Measurements from ENCODE around the gene VENTX. TPM values are rescaled to one million over a fixed set of nuclear protein-coding genes. Genes with fewer than 3 reads are reported as not detected.

VENTX gene, protein sequence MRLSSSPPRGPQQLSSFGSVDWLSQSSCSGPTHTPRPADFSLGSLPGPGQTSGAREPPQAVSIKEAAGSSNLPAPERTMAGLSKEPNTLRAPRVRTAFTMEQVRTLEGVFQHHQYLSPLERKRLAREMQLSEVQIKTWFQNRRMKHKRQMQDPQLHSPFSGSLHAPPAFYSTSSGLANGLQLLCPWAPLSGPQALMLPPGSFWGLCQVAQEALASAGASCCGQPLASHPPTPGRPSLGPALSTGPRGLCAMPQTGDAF
- not detected for total RNA-seq (ENCODE audit: insufficient read depth, low replicate concordance)

DNA sequence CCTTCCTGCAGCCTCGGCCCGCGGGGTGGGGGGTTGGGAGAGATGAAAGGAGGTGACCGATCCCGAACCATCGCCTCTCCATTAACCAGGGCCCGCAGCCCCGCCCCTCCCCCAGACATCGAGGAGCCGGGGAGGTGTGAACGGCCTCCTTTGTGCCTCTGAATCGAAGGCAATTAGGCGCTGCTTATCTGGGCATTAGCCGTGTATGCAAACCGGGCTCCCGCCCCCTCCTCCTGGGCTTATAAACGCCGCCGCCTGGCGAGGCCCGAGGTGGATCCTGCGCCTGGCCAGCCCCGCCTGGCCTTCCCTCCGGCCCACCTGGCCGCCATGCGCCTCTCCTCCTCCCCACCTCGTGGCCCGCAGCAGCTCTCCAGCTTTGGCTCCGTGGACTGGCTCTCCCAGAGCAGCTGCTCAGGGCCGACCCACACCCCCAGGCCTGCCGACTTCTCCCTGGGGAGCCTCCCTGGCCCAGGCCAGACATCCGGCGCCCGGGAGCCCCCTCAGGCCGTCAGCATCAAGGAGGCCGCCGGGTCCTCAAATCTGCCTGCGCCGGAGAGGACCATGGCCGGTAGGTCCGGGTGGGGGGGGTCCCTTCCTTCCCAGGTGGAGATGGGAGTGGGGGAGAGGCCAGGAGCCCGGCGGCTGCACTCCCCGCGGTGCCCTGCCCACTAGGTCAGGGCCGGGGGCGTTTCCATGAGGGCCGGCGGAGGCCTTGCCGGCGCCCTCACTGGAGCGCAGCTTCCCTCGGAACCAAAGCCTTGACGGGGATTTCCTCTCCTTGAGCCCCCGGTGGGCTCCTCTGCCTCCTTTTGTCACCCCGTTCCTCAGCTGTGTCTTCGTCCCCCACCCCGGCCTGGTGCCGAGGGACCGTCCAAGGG lies at the start of gene VENTX:
Gene VENTX (plus strand): TSS at position 268 of the 878 bp plus-strand sequence. CDS start 60 bp downstream, at position 328.
- no peak for DNase-seq (ENCODE audit: low spot score)

DNA sequence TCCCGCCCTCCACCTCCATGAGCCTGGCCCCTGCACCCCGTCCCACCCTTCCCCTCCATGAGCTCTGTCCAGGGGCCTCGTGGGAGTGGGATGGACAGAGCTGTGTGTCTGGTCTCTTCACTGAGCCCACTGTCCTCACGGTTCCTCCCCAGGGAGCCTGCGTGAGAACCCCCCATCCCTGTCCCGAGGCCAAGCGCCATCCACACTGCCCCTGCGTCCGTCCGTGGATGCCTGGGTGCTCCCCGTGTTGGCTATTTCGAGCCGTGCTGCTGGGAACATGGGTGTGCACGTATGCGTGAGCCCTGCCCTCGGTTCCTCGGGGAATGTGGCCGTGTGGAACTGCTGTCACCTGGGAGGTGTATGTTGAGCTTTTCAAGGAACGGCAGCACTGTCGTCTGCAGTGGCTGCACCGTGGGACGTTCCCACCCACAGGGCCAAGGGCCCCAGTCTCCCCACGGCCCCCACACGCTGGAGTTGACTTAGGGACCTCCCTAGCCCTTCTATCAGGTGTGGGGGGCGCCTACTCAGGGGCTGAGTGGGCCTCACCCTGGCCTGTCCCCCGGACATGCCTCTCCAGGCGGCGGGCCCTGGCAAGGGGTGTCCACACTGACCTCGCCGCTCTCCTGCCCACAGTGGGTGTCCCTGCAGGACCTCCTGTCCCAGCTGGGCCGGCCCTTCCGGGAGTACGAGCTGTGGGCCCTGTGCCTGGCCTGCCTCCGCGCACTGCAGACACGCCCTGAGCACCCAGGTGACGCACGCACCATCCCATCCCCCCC lies 49.6 kb upstream of the VENTX start:
- DNase-seq (ENCODE audit: low spot score) = no peak

DNA sequence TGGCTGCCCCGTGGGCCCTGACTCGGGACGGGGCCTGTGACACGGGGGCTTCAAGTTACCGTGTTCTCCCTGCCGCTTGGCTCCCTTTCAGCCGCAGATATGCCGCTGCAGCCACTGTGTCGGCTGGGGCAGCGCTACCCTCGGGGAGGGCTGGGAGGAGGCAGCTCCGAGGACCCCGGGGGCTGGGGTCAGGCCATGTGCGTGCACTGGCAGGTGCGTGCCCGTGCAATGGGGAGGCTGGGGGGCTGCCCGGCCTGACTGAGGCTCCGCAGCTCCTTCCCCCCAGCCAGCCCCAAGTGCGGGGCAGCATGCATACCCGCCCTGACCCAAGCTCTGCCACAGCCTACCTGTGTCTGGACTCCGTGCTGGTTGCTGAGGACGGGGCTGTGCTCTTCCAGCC lies 48.4 kb upstream of the VENTX start:
- no peak for DNase-seq (ENCODE audit: low spot score)

DNA sequence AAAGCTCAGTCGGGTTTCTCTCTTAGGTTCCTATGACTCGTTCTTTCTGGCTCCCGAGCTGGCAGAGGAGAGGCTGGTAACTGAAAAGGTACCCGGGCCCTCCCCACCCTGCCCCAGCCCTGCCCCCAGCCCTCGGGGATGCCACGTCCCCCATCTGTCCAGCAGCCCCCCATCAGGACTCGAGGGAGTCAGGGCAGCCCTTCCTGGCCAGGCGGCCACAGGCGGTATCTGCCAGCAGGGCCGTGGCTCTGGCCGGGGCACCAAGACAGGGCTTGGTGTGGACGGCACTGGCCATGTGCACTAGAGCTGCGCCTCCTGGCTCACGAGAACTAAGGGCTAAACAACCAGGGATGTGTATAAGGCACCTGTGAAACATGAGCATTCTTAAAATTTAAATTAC lies 47.9 kb upstream of the VENTX start:
- no peak for DNase-seq (ENCODE audit: low spot score)

DNA sequence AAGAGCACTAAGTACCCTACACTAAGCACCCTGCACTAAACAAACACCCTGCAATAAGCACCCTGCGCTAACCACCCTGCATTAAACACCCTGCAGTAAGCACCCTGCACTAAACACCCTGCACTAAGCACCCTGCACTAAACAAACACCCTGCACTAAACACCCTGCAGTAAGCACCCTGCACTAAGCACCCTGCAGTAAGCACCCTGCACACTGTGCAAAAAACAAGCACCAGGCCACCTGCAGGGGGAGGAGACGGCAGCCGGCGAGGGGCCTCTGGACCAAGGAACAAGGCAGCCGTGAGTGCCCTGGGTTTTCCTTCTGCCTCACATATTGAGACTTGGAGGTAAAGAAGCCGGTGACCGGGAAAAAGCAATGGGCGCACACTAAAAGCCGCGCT lies 47.4 kb upstream of the VENTX start:
- DNase-seq (ENCODE audit: low spot score) = no peak

DNA sequence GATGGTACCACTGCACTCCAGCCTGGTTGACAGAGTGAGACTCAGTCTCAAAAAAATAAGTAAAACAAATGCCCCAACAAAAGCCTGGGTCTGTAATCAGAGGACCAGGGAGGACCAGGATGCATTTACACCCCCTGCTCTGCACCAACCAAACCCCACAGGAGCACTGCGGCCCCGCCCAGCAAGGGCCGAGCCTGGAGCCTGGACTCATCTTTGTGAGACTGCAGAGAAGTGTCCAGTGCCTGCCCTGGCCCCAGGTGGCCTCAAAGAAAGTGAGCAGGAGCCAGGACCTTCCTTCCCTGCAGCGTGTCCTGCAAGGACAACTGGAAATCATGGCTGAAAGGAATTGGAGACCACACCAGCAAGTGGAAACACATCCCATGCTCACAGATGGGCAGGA lies 46.0 kb upstream of the VENTX start:
- DNase-seq (ENCODE audit: low spot score) = no peak

DNA sequence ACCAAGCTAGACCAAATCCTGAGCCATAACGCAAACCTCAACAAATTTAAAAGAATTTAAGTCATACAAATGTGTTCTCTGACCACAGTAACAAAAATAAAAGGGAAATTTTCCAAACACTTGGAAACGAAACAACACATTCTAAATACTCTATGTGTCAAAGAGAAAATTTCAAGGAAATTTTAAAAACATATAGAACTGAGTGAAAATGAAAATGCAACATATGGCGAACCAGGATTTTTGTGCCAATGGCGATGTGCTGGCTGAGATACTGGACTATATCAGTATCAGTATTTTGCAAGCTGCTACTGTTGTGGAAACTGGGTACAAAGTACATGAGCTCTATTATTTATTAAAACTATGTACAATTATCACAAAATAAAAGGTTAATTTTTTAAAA lies 43.5 kb upstream of the VENTX start:
- no peak for DNase-seq (ENCODE audit: low spot score)

DNA sequence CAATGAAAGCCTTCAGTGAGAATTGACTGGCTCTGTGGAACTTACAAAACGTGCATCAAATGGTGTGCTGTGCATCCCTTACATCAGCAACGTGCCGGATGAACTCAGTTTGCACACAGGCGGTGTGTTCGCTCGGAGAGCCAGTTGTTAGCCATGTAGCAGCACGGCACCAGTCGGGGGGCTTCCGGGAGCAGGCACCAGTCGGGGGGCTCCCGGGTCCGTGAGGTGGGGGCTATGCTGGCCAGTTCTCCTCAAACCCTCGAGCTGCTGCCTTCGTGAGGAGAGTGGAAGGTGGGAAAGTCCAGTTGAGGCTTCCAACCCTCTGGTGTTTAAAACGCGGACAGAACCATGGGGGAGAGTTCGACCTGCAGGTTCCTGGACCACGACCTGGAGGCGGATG lies 42.6 kb upstream of the VENTX start:
- DNase-seq (ENCODE audit: low spot score) = no peak

DNA sequence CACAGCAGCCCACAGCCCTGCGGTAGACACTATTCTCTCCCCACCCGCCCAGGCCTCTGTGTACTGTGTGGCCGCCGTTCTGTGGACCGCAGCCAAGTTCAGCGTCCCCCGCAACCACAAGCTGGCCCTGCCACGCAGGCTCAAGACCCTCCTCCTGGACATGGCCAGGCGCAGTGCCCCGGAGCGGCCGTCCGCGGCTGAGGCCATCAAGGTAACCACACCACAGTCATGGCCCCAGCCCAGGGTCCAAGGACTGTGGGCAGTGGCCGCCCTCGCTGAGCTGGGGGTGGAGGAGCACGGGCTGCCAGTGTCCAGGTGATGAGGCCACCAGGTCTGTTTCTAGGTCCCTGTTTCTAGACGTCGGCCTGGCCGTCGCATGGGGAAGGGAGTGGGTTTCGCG lies 42.0 kb upstream of the VENTX start:
- DNase-seq (ENCODE audit: low spot score) = no peak

DNA sequence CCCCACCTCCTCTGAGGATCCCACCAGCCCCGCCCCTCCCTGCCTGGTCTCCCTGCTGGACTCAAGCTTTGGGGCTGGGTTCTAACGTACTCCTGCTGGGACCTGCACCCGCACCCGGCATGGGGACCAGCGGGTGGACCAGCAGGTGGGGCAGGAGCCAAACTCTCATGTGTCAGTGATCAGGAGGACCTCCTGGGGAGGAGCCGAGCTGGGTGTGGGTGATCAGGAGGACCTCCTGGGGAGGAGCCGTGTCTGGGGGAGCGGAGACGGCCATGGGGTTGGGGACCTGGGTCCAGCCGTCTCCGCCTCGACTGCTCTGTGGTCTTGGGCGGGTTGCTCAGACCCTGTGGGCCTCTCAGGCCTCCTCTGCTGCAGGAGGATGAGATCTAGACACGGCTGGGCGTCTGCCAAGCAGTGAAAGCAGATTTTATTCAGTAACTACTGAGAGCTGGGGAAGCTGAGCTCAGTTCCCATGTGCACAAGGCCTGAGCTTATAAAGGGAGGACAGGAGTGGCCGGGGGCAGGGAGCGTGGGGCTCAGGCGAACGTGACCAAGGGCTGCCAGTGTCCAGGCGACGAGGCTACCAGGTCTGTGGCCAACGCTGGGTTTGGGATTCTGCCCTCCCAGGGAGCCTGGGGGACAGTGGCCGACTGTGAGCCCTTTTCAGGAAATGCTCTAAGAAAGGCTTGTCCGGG lies 41.3 kb upstream of the VENTX start:
- peak; percentile 92 for DNase-seq (ENCODE audit: low spot score)

DNA sequence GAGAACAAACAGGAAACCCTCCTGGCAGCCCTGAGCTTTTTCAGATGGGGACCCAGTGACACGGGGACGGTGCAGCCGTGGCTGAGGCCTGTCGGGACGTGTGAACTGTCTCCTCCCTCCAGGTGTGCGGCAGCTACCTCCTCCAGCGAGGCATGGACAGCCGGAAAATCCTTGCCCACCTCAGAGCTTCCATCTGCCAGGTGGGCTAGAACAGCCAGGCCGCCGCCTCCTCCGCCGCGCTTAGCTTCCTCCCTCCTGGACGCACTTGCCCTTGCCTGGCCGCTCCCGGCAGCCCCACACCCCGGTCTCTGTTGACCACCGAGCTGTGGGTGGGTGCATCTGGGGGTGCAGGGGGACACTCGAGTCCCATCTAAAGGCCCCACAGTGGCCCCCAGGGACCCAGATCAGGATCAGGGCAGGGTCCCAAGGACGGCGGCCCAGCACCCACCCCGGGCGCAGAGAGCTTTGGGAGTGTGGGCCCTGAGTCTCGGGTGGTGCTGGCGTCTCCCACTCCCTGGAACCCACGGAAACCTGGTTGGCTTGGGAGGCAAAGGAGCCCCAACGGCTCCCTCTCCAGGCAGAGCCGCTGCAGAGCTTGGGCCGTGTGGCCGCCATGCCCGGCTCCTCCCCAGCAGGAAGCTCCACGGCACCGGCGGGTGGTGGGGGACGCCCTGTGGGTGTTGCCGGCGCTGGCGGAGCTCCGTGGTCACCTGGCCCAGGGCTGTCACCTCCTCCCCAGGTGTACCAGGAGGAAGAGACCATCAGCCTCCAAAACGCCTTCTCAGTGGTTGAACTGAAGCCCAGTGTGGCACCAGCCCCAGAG lies 40.5 kb upstream of the VENTX start:
- DNase-seq (ENCODE audit: low spot score) = no peak

DNA sequence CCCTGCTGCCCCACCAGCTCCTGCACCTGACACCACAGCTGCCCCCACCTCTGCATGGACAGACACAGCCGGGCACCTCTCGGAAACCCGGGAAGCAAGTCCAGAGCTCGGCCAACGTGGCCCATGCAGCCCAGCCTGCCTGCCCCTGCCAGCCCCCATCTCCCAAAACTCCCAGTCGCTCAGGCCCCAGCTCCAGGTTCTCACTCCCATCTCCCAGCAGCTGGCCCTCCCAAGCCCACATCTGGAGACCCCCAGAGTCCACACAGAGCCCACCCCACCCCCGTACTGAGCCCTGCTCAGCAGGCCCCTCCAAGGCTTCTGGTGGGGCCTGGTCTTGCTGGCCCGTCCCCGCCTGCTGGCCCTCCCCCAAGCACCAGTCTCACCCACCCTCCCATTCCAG lies 39.9 kb upstream of the VENTX start:
- DNase-seq (ENCODE audit: low spot score) = no peak

DNA sequence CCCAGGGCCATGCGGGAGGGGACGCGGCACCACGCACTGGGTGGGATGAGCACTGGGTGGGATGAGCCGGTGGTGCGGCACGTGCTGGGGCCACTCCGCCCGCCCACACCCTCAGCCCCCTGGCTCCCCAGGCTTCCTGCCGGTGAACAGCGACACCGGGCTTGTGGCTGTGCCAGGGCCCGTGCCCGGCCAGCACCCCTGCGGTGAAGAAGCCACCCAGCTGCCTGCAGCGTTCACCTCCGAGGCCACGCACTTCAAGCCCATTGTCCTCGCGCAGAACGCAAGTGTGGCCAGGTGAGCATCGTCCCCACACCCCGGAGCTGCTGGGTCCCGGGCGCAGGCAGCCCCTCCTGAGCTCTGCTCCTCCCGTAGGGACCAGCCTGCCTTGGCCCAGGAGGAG lies 39.4 kb upstream of the VENTX start:
- no peak for DNase-seq (ENCODE audit: low spot score)

DNA sequence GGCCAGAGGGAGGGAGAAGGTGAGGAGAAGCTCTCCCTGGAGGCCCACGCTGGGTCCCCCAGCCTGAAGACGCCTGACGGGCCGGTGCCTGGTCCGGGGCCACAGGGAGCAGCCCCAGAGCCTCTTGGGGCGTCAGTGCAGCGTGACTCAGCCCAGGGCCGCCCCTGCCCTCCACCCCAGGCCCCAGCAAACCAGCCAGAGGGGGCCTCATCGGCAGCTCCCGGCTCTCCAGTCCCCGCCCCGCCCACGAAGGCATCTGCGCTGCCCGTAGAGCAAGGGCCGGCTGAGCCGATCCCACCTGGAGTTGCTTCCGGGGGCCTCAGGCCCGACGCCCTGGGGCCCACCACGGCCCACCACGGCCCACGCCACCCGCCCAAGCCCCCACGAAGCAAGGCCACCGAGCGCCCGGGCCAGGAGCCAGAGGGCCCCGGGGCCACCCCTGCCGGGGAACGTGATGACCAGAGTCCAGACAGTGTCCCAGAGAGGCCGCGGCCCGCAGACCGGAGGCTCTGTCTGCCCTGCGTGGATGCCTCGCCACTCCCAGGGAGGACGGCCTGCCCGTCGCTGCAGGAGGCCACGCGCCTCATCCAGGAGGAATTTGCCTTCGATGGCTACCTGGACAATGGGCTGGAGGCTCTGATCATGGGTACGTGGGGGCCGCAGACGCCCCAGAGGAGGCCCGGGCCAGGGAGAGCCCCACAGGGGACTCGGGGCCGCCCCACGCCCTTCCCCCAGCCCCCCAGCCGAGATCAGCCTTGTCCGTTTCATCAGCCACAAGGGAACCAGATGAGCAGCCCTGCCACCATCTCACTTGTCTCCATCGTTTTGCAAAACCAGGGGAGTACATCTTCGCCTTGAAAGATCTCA lies 38.8 kb upstream of the VENTX start:
- DNase-seq (ENCODE audit: low spot score) = no peak

DNA sequence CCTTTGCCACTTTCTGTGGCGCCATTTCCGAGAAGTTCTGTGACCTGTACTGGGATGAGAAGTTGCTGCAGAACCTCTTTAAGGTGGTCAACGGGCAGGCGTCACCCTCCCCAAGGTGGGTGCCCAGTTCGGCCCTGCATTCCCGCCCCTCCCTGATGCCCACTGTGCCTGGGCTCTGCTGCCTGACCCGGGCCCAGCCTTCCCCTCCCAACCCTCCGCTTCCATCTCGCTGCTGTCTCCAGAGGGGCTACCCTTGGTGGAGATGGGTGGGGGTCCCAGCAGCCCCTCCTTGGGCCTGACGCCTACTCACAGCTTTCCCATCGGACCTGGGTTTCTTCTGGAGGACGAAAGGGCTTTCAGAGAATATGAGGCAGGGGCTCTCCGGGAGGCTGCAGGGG lies 38.2 kb upstream of the VENTX start:
- no peak for DNase-seq (ENCODE audit: low spot score)

DNA sequence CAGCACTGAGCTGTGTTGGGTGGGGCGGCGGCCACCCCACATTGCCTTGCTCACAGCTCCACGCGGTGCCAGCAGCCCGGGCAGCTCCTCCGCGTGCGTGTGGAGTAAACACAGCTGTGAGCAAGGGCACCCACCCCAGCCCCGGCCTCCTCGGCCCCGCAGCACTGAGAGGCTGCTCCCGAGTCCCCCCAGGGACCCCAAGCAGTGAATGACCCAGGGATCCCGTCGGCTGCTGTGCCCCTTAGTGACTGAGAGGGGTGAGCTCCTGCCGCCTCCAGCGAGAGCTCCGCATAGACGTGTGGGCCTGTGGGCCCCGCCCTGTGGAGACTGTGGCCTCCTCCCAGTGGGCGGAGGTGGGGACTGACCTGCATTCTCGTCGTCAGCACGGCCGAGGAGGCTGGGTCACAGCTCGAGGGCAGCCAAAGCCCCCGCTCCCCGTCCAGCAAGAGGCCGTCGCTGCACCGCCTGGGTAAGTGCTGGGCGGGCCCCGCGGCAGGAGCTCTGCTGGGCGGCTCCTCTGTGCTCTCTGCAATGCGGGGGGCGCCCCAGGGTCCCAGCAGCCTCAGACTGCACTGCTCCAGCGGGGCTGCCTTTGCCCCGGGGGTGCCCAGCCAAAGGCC lies 37.6 kb upstream of the VENTX start:
- no peak for DNase-seq (ENCODE audit: low spot score)

DNA sequence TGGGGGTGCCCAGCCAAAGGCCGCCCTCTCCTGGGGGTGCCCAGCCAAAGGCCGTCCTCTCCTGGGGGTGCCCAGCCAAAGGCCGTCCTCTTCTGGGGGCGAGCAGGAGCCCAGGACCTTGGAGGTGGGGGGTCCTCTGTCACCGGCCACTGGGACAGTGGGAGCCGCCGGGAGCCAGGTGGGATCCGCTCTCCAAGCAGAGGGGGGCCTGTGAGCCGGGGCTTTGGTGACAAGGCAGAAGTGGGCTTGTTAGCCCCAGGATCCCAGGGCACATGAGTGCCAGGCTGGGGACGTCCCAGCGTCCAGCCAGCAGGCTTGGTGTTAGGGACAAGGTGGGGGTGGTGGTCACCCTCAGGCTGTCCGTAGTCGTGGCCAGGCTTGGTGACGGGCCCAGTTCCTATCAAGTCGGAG lies 37.0 kb upstream of the VENTX start:
- DNase-seq (ENCODE audit: low spot score) = no peak

DNA sequence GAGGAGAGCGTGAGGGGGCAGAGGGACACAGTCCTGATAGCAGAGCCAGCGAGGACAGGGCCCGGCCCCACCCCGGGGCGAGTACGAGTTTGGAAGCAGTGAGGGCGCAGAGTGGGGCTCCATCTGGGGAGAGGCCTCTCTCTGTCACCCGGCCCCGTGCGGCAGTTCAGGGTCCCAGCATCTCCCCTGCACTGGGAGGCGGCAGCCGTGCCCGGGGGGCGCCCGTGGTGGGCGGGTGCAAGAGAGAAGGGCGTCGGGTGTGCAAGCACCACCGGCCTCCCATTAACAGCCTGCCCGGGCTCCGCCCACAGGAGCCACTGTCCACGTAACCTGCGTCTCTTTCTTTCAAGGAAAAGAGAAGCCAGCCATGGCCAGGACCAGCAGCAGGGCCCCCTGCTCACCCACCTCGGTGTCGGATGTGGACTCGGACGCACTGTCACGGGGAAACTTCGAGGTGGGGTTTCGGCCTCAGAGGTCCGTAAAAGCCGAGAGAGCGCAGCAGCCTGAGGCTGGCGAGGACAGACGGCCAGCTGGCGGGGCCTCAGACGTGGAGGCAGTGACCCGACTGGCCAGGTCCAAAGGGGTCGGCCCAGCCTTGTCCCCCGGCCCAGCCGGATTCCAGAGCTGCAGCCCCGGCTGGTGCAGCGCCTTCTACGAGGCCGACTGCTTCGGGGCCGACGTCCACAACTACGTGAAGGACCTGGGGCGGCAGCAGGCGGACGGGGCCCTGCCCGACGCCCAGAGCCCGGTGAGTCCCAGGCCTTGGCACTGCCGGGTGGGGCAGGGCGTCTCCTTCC lies 36.3 kb upstream of the VENTX start:
- no peak for DNase-seq (ENCODE audit: low spot score)

All from umbilical cord (tissue), 2 donors.